Right atrium auricular region (tissue), 2 donors: ENCODE results near the gene ST3GAL4. TPM values are rescaled to one million over a fixed set of nuclear protein-coding genes. Genes with fewer than 3 reads are reported as not detected.

Experiments
- DNase-seq: peaks from one replicate; pipeline ENCODE4 v3.0.0-alpha.2; 2019; ENCODE audit warnings: low spot score
- H3K27ac ChIP-seq, 2 donors: fragments of 200-600 bp; sonication (generic); 1 replicate in 1 of 2; 2 replicates in 1 of 2; pipeline ENCODE4 v1.5.1; 2016 to 2019
- H3K27me3 ChIP-seq, 2 donors: fragments of 200-600 bp; sonication (generic); one replicate each; pipeline versions ENCODE4 v1.5.1 to v1.6.0; 2017 to 2019
- H3K36me3 ChIP-seq: fragments of 200-600 bp; sonication (generic); one replicate; pipeline ENCODE4 v1.5.1; 2016
- H3K4me1 ChIP-seq, 2 donors: fragments of 200-600 bp; sonication (generic); one replicate each; pipeline versions ENCODE4 v1.5.1 to v1.6.0; 2017 to 2019
- H3K4me3 ChIP-seq, 2 donors: fragments of 200-600 bp; sonication (generic); 1 replicate in 1 of 2; 2 replicates in 1 of 2; pipeline ENCODE4 v1.5.1; 2017 to 2019; ENCODE audit warnings: mild to moderate bottlenecking in 1 of 2, moderate library complexity in 1 of 2
- H3K9me3 ChIP-seq, 2 donors: fragments of 200-600 bp; sonication (generic); one replicate each; pipeline ENCODE4 v1.5.1; 2019
- total RNA-seq, 2 donors: library from RNA; depleted of rRNA; stranded (reverse); fragments of >200 nt; gene quantifications; one replicate each; pipeline ENCODE4 v1.1.0, GENCODE V29; 2016
- TF ChIP-seq, protein P1 (sequence below), 2 donors: fragments of 200-600 bp; sonication (generic); IDR thresholded peaks; one replicate each; pipeline ENCODE4 v1.5.1; 2019; ENCODE audit warnings: antibody characterized with exemption in 2 of 2

Gene ST3GAL4
- total RNA-seq, 2 donors from 2014 or later = 67.5 to 103 TPM

DNA sequence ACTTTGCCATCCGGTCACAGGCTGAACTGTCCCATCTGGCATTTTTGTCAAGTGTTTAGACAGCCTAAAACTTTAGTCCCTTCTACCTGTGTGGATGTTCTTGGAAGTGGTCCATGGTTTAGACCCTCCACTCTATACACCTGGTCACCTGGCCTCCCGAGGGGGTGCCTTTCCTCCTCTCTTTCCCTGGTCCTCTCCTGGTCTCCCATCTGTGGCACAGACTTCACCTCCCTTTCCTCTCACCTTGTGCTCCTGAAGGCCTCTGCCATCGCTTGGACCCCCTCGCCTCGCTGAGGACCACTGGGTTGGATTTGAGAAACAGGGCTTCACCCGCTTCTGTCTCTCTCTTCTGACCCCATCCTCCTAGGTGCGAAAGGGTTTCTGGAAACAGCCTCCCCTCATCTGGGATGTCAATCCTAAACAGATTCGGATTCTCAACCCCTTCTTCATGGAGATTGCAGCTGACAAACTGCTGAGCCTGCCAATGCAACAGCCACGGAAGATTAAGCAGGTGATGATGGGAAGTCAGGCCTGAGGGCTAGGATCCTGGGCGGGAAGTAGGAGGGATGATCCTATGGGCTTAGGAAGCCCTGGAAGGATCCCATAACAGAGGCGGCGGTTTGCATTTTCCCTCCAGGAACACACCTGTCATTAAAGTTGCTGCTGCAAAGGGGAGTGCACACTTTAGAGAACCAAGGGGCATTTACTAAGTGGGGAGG is 53.6 kb downstream of the ST3GAL4 start:
- DNase-seq = no peak
- H3K27ac ChIP-seq = peak overlapping the region; percentile 38 to 88
- TF ChIP-seq, protein P1, sequence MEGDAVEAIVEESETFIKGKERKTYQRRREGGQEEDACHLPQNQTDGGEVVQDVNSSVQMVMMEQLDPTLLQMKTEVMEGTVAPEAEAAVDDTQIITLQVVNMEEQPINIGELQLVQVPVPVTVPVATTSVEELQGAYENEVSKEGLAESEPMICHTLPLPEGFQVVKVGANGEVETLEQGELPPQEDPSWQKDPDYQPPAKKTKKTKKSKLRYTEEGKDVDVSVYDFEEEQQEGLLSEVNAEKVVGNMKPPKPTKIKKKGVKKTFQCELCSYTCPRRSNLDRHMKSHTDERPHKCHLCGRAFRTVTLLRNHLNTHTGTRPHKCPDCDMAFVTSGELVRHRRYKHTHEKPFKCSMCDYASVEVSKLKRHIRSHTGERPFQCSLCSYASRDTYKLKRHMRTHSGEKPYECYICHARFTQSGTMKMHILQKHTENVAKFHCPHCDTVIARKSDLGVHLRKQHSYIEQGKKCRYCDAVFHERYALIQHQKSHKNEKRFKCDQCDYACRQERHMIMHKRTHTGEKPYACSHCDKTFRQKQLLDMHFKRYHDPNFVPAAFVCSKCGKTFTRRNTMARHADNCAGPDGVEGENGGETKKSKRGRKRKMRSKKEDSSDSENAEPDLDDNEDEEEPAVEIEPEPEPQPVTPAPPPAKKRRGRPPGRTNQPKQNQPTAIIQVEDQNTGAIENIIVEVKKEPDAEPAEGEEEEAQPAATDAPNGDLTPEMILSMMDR (IDR thresholded peaks at IDR 0.05) = no peak

DNA sequence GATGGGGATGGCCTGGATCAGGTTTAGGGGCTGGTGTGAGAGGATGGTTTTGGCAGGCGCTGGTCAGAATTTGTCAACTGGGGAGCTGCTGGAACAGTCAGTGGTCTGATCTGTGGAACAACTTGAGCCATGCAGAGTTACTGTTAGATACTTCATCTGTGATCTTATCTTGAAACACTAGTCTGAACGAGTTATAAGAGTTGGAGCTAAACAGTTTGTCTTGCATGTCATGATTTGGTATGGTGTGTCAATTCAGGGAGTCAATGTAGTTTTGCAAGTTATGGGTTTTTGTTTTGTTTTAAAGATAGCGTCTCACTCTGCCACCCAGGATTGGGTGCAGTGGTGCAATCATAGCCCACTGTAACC is 54.1 kb downstream of the ST3GAL4 start:
- TF ChIP-seq, protein P1 (IDR thresholded peaks at IDR 0.05) = no peak
- peaks cover 44% of the 10 kb centered on the region for H3K36me3 ChIP-seq
- H3K4me1 ChIP-seq = peaks cover 0 to 82% of the 10 kb centered on the region in 2 donors
- H3K27me3 ChIP-seq = no peaks in the 10 kb centered on the region
- H3K27ac ChIP-seq = peak overlapping the region; percentile 88 to 94
- no peaks in the 10 kb centered on the region for H3K9me3 ChIP-seq
- DNase-seq = no peak
- H3K4me3 ChIP-seq = no peak overlapping the region

More for the DNA sequence above, 53.6 kb downstream of the ST3GAL4 start:
- Histone ChIP-seq H3K27me3 (no peaks in the 10 kb centered on the region), H3K36me3 (peaks cover 43% of the 10 kb centered on the region), H3K4me3 (no peak overlapping the region), H3K4me1 (peaks cover 0 to 82% of the 10 kb centered on the region in 2 donors), H3K9me3 (no peaks in the 10 kb centered on the region)

DNA sequence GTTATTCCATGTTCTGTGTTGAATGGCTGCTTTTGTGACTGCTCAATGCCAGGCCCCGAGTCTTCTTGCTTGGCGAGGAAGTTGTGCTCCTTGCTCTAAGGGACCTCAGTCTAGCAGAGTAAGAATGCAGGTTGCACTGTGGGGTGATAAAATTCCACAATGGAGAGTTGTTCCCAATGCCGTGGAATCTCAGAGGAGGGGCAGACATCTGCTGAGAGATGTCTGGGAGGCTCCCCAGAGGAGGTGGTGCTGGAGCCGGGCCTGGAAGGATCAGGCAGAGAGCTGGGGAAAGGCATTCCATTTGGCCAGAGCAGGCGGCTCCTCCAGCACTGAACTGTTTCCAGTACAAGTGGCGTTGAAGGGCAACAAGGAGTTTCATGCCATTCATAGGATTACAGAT is 55.2 kb downstream of the ST3GAL4 start:
- H3K4me3 ChIP-seq = no peak overlapping the region
- peaks cover 0 to 84% of the 10 kb centered on the region in 2 donors for H3K4me1 ChIP-seq
- peaks cover 44% of the 10 kb centered on the region for H3K36me3 ChIP-seq
- DNase-seq = peak; percentile 82
- no peaks in the 10 kb centered on the region for H3K9me3 ChIP-seq
- no peaks in the 10 kb centered on the region for H3K27me3 ChIP-seq
- TF ChIP-seq, protein P1 (IDR thresholded peaks at IDR 0.05) = no peak
- H3K27ac ChIP-seq = peak overlapping the region; percentile 88 to 94

DNA sequence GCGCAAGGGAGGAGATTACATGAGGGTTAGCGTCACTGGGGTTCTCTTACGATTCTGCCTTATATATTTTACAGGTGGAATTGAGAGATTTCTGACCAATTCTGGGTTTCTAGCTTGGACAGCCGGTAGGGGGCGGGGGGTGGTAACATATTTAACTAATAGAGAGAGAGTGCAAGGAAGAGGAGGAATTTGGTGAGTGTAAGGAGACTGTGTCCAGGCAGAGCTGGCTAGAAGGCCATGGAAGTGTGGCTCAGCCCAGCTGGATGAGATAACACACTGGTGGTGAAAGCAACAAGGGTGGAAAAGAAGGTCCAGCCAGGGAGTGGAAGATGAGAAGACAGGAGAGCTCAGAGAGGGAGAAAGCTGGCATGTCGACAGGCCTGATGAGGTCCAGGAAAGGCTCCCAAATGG is 56.5 kb downstream of the ST3GAL4 start:
- DNase-seq = peak; percentile 86
- Histone ChIP-seq H3K4me1 (peaks cover 0 to 87% of the 10 kb centered on the region in 2 donors), H3K27me3 (no peaks in the 10 kb centered on the region), H3K36me3 (peaks cover 38% of the 10 kb centered on the region), H3K27ac (peak overlapping the region; percentile 88 to 94), H3K4me3 (no peak overlapping the region), H3K9me3 (no peaks in the 10 kb centered on the region)
- TF ChIP-seq, protein P1 (IDR thresholded peaks at IDR 0.05) = peak; percentile 14 to 44

DNA sequence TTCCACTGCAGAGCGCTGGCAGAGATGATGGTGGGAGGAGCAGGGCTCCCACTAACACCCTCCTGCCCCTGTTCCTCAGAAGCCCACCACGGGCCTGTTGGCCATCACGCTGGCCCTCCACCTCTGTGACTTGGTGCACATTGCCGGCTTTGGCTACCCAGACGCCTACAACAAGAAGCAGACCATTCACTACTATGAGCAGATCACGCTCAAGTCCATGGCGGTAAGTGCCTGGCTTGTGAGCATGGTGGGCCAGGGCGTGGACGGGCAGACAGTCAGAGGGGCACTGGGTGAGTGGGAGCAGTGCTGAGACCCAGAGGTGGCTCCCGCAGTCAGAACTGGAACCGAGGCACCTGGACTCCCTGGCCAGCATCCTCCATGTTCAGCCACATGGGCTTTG is 57.9 kb downstream of the ST3GAL4 start:
- peaks cover 0 to 91% of the 10 kb centered on the region in 2 donors for H3K4me1 ChIP-seq

More for the DNA sequence above, 57.9 kb downstream of the ST3GAL4 start:
- H3K27ac ChIP-seq = peak overlapping the region; percentile 88 to 94
- no peaks in the 10 kb centered on the region for H3K9me3 ChIP-seq
- H3K4me3 ChIP-seq = no peak overlapping the region
- TF ChIP-seq, protein P1 (IDR thresholded peaks at IDR 0.05) = no peak
- no peaks in the 10 kb centered on the region for H3K27me3 ChIP-seq
- DNase-seq = no peak
- H3K36me3 ChIP-seq = peaks cover 24% of the 10 kb centered on the region
